HG02588 (cell line): Measurements from ENCODE around the gene ESPL1.

Source experiments
- ATAC-seq: cut with Tn5 transposase; IDR thresholded peaks from one replicate; pipeline ENCODE4 v1.9.1; 2021; ENCODE audit warnings: mild to moderate bottlenecking, moderate library complexity; ENCODE audit not compliant: unreplicated experiment

The ESPL1 gene

DNA sequence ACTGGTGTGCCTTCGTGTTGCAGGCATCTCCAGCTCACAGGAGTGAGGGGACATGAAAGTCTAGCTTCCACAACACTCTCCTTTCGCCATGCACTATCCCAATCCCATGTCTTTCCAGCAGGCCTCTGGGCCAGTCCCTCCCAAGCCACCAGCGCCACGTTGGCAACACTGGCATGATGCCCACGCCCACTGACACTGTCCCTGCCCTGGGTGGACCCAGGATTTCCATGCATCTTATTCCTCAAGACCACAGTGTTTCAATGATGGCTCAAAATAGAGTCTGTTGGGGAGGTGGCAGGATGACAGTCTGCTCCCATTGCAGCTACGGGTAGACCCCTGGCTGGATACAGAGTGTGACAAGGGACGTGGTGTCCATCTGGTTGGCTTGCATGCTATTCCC lies 65.7 kb downstream of the ESPL1 start:
- no peak for ATAC-seq

DNA sequence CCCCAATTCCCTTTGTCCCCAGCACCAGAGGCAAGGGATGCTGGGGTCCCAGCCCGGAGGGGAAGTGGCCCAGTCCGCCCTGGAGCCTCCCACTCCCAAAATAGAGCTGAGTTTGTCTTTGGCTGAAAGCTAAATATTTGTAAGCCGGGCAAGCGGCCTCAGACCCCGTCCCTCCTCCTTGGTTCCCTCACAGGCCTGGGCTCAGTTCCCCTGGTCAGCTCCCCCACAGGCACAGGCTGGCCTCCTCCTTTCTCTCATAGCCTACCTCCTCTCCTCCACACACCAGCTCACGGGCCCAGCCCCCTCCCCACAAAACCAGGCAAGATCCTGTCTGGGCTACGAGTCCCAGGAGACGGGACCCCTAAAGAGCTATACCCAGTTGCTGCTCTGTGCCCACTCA lies 66.7 kb downstream of the ESPL1 start:
- no peak for ATAC-seq

DNA sequence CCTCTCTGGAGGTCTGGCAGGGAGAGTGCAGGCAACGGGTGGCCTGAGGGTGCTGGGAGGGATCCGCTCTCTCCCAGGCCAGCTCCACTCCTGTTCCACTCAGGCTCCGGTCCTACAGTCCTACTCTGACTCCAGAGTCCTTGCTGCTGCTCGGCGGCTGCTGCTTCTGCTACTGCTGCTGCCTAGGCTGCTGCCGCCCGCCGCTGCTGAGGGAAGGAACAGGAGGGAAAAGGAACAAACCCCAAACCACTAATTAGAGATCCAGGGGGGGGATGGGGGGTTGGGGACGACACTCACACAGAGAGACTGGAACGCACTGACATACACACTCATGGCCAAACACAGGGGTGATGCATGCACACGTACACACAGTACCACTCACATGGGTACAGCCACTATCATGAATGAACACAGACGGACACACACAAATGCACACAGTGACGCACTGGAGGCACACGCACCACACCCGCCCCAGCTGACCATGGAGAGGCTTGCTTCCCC lies 68.1 kb downstream of the ESPL1 start, which contains the start of gene SP7:
Gene SP7 (minus strand): TSS at position 174 of the 501 bp plus-strand sequence. CDS start 708 bp downstream, outside the sequence.
- no peak for ATAC-seq

DNA sequence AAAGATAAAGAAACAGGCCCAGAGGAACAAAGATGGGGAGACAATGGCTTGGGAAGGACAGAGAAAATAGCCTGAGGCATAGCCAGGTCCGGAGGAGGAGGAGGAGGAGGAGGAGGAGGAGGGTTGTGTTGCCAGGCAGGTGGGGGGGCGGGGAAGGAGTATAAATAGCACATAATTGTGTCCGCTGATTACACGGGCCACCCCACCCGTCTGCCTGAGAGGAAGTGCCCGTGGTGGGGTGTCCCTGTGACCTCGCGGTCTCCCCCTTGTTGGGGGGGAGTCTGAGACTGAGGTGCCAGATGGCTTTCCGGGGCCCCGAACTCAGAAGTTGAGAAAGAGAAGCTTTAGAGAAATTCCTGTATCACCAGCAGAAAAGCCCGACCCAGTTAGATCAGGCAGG lies 69.9 kb downstream of the ESPL1 start:
- no peak for ATAC-seq

DNA sequence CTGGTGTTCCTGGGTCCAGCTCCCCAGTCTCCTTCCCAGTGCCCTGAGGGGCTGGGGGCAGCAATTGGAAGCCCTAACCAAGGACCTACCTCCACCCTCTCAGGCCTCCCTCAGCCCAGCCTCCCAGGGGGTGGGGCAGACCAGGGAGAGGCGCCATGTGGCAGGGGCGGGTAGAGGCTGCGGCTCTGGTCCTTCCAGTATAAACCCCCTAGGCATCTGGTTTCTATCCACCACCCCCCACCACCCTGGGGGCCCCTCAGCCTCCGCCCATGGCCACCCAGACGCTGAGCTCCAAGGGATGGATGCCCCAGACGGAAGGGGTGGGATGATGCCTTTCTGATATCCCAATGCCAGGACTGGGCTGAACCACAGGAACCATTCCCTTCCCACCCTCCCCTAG lies 70.8 kb downstream of the ESPL1 start:
- ATAC-seq = no peak

DNA sequence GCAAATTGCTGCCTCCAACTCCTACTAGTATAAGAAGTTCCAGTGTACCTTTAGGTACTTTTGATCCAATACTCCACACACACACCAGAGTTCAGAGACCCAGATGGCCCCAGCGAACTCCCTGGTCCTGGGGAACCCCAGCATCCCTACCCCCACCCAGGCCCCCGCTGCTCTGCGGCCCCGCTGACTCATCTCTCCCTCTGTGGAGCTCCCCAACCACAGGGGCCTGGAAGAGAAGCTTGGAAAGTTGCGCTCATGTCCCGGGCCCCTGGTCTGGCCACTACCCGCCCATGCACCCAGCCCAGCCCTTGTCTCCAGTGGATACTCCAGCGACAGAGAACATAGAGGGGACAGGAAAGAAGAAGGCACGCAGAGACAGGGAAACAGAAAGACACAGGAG lies 72.3 kb downstream of the ESPL1 start:
- ATAC-seq = no peak
